Kidney (tissue), 14 donors: ENCODE results near the gene PKIG. TPM values are rescaled to one million over a fixed set of nuclear protein-coding genes. Genes with fewer than 3 reads are reported as not detected.

Experiments
- DNase-seq, 5 donors: peaks; one replicate each; pipeline ENCODE4 v3.0.0-alpha.2; 2013 to 2020
- FAIRE-seq: peaks from 2 replicates; lab custom pipeline; 2012; peaks lifted over from hg19 to GRCh38; lab: Jason Lieb, UNC
- H3K27ac ChIP-seq, 2 donors: one replicate each; pipeline ENCODE4 v1.7.0; 2013; ENCODE audit warnings: low read depth in 2 of 2, low read length in 2 of 2, inconsistent platforms in 1 of 2
- H3K27me3 ChIP-seq: one replicate; pipeline ENCODE4 v1.7.1; 2013; ENCODE audit warnings: low read length, inconsistent platforms; ENCODE audit not compliant: control insufficient read depth, insufficient read depth
- H3K36me3 ChIP-seq, 3 donors: one replicate each; pipeline versions ENCODE4 v1.7.0 to v1.7.1; 2013; ENCODE audit warnings: low read length in 3 of 3, control low read depth in 1 of 3, inconsistent platforms in 1 of 3; ENCODE audit not compliant: insufficient read depth in 3 of 3, control insufficient read depth in 2 of 3
- H3K4me1 ChIP-seq, 3 donors: one replicate each; pipeline versions ENCODE4 v1.7.0 to v1.7.1; 2013; ENCODE audit warnings: low read length in 3 of 3, inconsistent platforms in 1 of 3, low read depth in 1 of 3; ENCODE audit not compliant: control insufficient read depth in 2 of 3, insufficient read depth in 2 of 3
- H3K4me3 ChIP-seq, 3 donors: one replicate each; pipeline versions ENCODE4 v1.7.0 to v1.8.1; 2013; ENCODE audit warnings: low read length in 3 of 3, control low read depth in 1 of 3, inconsistent platforms in 1 of 3
- H3K9ac ChIP-seq, 3 donors: one replicate each; pipeline versions ENCODE4 v1.7.0 to v1.7.1; 2013; ENCODE audit warnings: low read length in 3 of 3, control low read depth in 1 of 3, inconsistent platforms in 1 of 3
- H3K9me3 ChIP-seq, 3 donors: one replicate each; pipeline versions ENCODE4 v1.7.0 to v1.7.1; 2013; ENCODE audit warnings: low read length in 3 of 3, control low read depth in 1 of 3, inconsistent platforms in 1 of 3; ENCODE audit not compliant: control insufficient read depth in 2 of 3, insufficient read depth in 1 of 3
- CTCF ChIP-seq: IDR thresholded peaks from 3 replicates; pipeline ENCODE4 v1.5.1; 2012; ENCODE audit warnings: mild to moderate bottlenecking, moderate library complexity, borderline replicate concordance; ENCODE audit not compliant: insufficient read depth; ENCODE audit errors: extremely low read depth
- intact Hi-C: fragments of 100-400 bp; cut with DNase I; formaldehyde crosslinking; loops from one replicate; pipeline ENCODE4 v1.11.1; 2022
- polyA plus RNA-seq: library from polyadenylated mRNA; stranded (reverse); fragments of 350-450 nt; fragmentation: Illumina TruSeq; extraction: RNeasy Lipid Tissue Mini Kit (QIAGEN cat#74804); gene quantifications from one replicate; pipeline ENCODE4 v1.2.3, GENCODE V29; 2014; ENCODE audit warnings: low read depth, low replicate concordance; ENCODE audit not compliant: insufficient read depth
- total RNA-seq: library from RNA; stranded (reverse); fragmentation: NEBNext Ultra II Directional; extraction: Animal tissue kit (Norgen Biotek cat#: 25700); gene quantifications from one replicate; pipeline ENCODE4 v1.2.1, GENCODE V29; 2021
- donor health status: control.
- donor health status: control.
- donor health status: control.
- donor health status: control.
- donor health status: control.
- donor health status: DM: yes; HTN: yes; CAD: no.
- donor health status: Normal renal cell carcinoma (clear cell type).

The PKIG gene
- total and polyA plus RNA-seq, 2 donors from 2014 or later: 71.1 to 150 TPM

- H3K27me3 ChIP-seq: no peaks in the 10 kb centered on the region
- H3K36me3 ChIP-seq: peaks cover 0 to 4% (median 0%) of the 10 kb centered on the region in 3 donors
- H3K4me1 ChIP-seq: peaks cover 3 to 17% (median 15%) of the 10 kb centered on the region in 3 donors
- FAIRE-seq (no peak), DNase-seq (no peak)
- no peak for TF ChIP-seq CTCF
- no peaks in the 10 kb centered on the region for H3K9me3 ChIP-seq
- intact Hi-C loops: no loop called here
- H3K4me3 ChIP-seq: no peak overlapping the region
- H3K27ac ChIP-seq: no peak overlapping the region
- no peak overlapping the region for H3K9ac ChIP-seq
These were observed 10.9 kb upstream of the PKIG start for GRCh38 chr20:44571362-44571988.

GRCh38 chr20:44572551-44573500 is 9.6 kb upstream of the PKIG start:
- peak in 2 of 5 donors; percentile 36 to 46 for DNase-seq
- H3K27ac ChIP-seq: peak overlapping the region; percentile 17 to 74
- TF ChIP-seq CTCF: no peak
- H3K4me1 ChIP-seq: peaks cover 3 to 20% (median 17%) of the 10 kb centered on the region in 3 donors
- no peaks in the 10 kb centered on the region for H3K9me3 ChIP-seq
- H3K27me3 ChIP-seq: no peaks in the 10 kb centered on the region
- no peak overlapping the region for H3K4me3 ChIP-seq
- FAIRE-seq: no peak
- H3K9ac ChIP-seq: peak overlapping the region in 1 of 3 donors; percentile 47
- intact Hi-C loops: no loop called here
- H3K36me3 ChIP-seq: peaks cover 0 to 4% (median 0%) of the 10 kb centered on the region in 3 donors

DNA sequence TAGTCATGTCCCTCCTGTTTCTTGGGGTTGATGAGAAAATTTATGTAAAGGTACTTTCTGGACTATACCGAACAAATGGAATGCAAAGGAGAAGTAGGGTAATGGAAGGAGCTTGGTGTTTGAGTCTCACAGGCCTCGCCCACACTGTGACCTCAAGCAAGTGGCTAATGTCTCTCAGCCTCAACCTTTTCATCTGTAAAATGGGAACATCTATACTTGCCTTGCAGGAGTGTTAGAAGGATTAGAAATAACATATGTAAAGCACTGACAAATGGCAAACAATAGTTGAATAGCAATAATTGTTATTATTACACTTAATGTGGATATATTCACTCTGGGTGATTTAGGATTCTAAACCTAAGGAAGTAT is 8.9 kb upstream of the PKIG start:
- peaks cover 0 to 4% (median 0%) of the 10 kb centered on the region in 3 donors for H3K36me3 ChIP-seq
- no peak overlapping the region for H3K4me3 ChIP-seq
- peaks cover 3 to 20% (median 17%) of the 10 kb centered on the region in 3 donors for H3K4me1 ChIP-seq
- H3K27ac ChIP-seq: peak overlapping the region in 1 of 2 donors; percentile 17
- no peak for DNase-seq
- no peaks in the 10 kb centered on the region for H3K9me3 ChIP-seq
- H3K9ac ChIP-seq: no peak overlapping the region
- TF ChIP-seq CTCF: no peak
- no peaks in the 10 kb centered on the region for H3K27me3 ChIP-seq
- intact Hi-C loops: no loop called here
- no peak for FAIRE-seq
